H1 (cell line): ENCODE data around the gene PAIP2B. TPM values are rescaled to one million over a fixed set of nuclear protein-coding genes. Genes with fewer than 3 reads are reported as not detected.
A peak's percentile ranks its signal among the peaks of the same experiment; 100 is the strongest.

ENCODE experiments used
- ATF3 ChIP-seq: IDR thresholded peaks from 2 replicates; pipeline ENCODE4 v1.6.1; 2011; ENCODE audit warnings: low read depth, mild to moderate bottlenecking, low read length; ENCODE audit not compliant: insufficient read depth
- BACH1 ChIP-seq: IDR thresholded peaks from 2 replicates; pipeline ENCODE4 v1.6.1; 2012; ENCODE audit warnings: low read length, improper control_type of control experiment
- EZH2 ChIP-seq: fragments of 200-600 bp; sonication (generic); IDR thresholded peaks from 2 replicates; pipeline ENCODE4 v1.7.1; 2012; ENCODE audit warnings: low read depth, mild to moderate bottlenecking, moderate library complexity, low read length, inconsistent platforms; ENCODE audit not compliant: severe bottlenecking
- GABPA ChIP-seq: IDR thresholded peaks from 2 replicates; pipeline ENCODE4 v1.6.1; 2011; ENCODE audit warnings: mild to moderate bottlenecking, low read length, moderate library complexity, borderline replicate concordance; ENCODE audit not compliant: insufficient read depth
- GTF2F1 ChIP-seq: IDR thresholded peaks from 2 replicates; pipeline ENCODE4 v1.6.1; 2012; ENCODE audit warnings: low read depth, low read length, improper control_type of control experiment, borderline replicate concordance
- HDAC2 ChIP-seq, 2 experiments: fragments of 300-600 bp in 1 of 2; sonication (generic) in 1 of 2; IDR thresholded peaks; 2 replicates each; pipeline ENCODE4 v1.6.1; 2011 to 2012; ENCODE audit warnings: low read depth in 2 of 2, low read length in 2 of 2, mild to moderate bottlenecking in 2 of 2, moderate library complexity in 2 of 2, borderline replicate concordance in 1 of 2, inconsistent platforms in 1 of 2
- KDM1A ChIP-seq: fragments of 200-600, 300-600 bp; sonication (generic); IDR thresholded peaks from 2 replicates; pipeline ENCODE4 v1.7.1; 2016; ENCODE audit warnings: mild to moderate bottlenecking, low read length, borderline replicate concordance
- RNF2 ChIP-seq: fragments of 200-900, 300-1000 bp; sonication (generic); IDR thresholded peaks from 2 replicates; pipeline ENCODE4 v1.7.1; 2016; ENCODE audit warnings: borderline replicate concordance, low read depth, mild to moderate bottlenecking, antibody characterized with exemption, low read length; ENCODE audit not compliant: poor library complexity, severe bottlenecking; ENCODE audit errors: missing control alignments
- SIN3A ChIP-seq, 2 experiments: IDR thresholded peaks in 1 of 2; conservative IDR thresholded peaks in 1 of 2; 2 replicates each; pipeline ENCODE4 v1.6.1; 2011 to 2012; ENCODE audit warnings: low read length in 2 of 2, improper control_type of control experiment in 1 of 2, low read depth in 1 of 2, mild to moderate bottlenecking in 1 of 2
- SIRT6 ChIP-seq: IDR thresholded peaks from one replicate; pipeline ENCODE4 v1.7.1; 2012; ENCODE audit warnings: low read length, inconsistent platforms
- SRF ChIP-seq: IDR thresholded peaks from 2 replicates; pipeline ENCODE4 v1.6.1; 2011; ENCODE audit warnings: mild to moderate bottlenecking, low read depth, low read length, moderate library complexity
- TAF1 ChIP-seq: IDR thresholded peaks from 2 replicates; pipeline ENCODE4 v1.6.1; 2011; ENCODE audit warnings: mild to moderate bottlenecking, low read depth, low read length
- TBP ChIP-seq: IDR thresholded peaks from 2 replicates; pipeline ENCODE4 v1.6.1; 2011; ENCODE audit warnings: low read depth, low read length, improper control_type of control experiment
- TEAD4 ChIP-seq: IDR thresholded peaks from 2 replicates; pipeline ENCODE4 v1.6.1; 2012; ENCODE audit warnings: low read depth, low read length, inconsistent platforms, mixed read lengths
- polyA plus RNA-seq, 7 experiments: library from polyadenylated mRNA; depleted of rRNA in 3 of 7; stranded (reverse) in 5 of 7; unstranded in 2 of 7; fragments of >200 nt in 5 of 7; fragments of 200-250 nt in 2 of 7; gene quantifications; 1 replicate in 5 of 7; 2 replicates in 1 of 7; 4 replicates in 1 of 7; pipeline versions ENCODE4 v1.2.1 to v1.2.3, GENCODE V29; 2011 to 2013; ENCODE audit warnings: missing spikeins in 2 of 7, mixed read lengths in 2 of 7
- total RNA-seq: library from RNA; stranded (reverse); fragmentation: NEBNext Ultra II Directional; extraction: Animal tissue kit (Norgen Biotek cat#: 25700); gene quantifications from 2 replicates; pipeline ENCODE4 v1.2.1, GENCODE V29; 2021
- TF ChIP-seq, protein P1 (sequence below), 3 experiments: IDR thresholded peaks; 1 replicate in 2 of 3; 2 replicates in 1 of 3; pipeline versions ENCODE4 v1.5.1 to v1.6.1; 2011; ENCODE audit warnings: low read length in 3 of 3, mild to moderate bottlenecking in 3 of 3, inconsistent platforms in 2 of 3, low read depth in 1 of 3, moderate library complexity in 1 of 3; ENCODE audit not compliant: insufficient read depth in 1 of 3; ENCODE audit errors: control extremely low read depth in 1 of 3
- TF ChIP-seq, protein P2 (sequence below): IDR thresholded peaks from 2 replicates; pipeline ENCODE4 v1.6.1; 2012; ENCODE audit warnings: inconsistent platforms
- TF ChIP-seq, protein P3 (sequence below): IDR thresholded peaks from 2 replicates; pipeline ENCODE4 v1.6.1; 2012; ENCODE audit warnings: low read length, inconsistent platforms

PAIP2B gene
- total and polyA plus RNA-seq, 2 of the 8 experiments (the other 6 are each of a cell fraction or from before 2014, with no cell fraction given) = 8.4 to 31.3 TPM

GRCh38 chr2:71157124-71157793 is 69.6 kb downstream of the PAIP2B start (continued):
- TF ChIP-seq, protein P1, sequence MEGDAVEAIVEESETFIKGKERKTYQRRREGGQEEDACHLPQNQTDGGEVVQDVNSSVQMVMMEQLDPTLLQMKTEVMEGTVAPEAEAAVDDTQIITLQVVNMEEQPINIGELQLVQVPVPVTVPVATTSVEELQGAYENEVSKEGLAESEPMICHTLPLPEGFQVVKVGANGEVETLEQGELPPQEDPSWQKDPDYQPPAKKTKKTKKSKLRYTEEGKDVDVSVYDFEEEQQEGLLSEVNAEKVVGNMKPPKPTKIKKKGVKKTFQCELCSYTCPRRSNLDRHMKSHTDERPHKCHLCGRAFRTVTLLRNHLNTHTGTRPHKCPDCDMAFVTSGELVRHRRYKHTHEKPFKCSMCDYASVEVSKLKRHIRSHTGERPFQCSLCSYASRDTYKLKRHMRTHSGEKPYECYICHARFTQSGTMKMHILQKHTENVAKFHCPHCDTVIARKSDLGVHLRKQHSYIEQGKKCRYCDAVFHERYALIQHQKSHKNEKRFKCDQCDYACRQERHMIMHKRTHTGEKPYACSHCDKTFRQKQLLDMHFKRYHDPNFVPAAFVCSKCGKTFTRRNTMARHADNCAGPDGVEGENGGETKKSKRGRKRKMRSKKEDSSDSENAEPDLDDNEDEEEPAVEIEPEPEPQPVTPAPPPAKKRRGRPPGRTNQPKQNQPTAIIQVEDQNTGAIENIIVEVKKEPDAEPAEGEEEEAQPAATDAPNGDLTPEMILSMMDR (IDR thresholded peaks at IDR 0.05; ENCODE audit: control extremely low read depth in 1 of 3, insufficient read depth in 1 of 3, low read depth in 1 of 3, low read length in 3 of 3) = peak; percentile 80 to 90 (median 88)
- TF ChIP-seq TBP (no peak), SIN3A (conservative IDR thresholded peaks at IDR 0.05 in 1 of 2, IDR thresholded peaks at IDR 0.05 in 1 of 2; ENCODE audit: low read depth in 1 of 2, low read length in 2 of 2) (0 out of 4 replicates have a peak, but pooled peaks of 1 of the 2 experiments have one; percentile 47), GABPA (peak; percentile 13; the same call in 1 of the 2 replicates), ATF3 (no peak), SRF (no peak), HDAC2 (IDR thresholded peaks at IDR 0.05; ENCODE audit: borderline replicate concordance in 1 of 2, low read depth in 2 of 2, low read length in 2 of 2) (no peak), TAF1 (no peak), KDM1A (no peak), SIRT6 (no peak), BACH1 (no peak), RNF2 (no peak), TEAD4 (0 out of 2 replicates have a peak, but pooled peaks have one; percentile 31), GTF2F1 (no peak), EZH2 (no peak)
- TF ChIP-seq, protein P2, sequence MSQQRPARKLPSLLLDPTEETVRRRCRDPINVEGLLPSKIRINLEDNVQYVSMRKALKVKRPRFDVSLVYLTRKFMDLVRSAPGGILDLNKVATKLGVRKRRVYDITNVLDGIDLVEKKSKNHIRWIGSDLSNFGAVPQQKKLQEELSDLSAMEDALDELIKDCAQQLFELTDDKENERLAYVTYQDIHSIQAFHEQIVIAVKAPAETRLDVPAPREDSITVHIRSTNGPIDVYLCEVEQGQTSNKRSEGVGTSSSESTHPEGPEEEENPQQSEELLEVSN = no peak
- TF ChIP-seq, protein P3, sequence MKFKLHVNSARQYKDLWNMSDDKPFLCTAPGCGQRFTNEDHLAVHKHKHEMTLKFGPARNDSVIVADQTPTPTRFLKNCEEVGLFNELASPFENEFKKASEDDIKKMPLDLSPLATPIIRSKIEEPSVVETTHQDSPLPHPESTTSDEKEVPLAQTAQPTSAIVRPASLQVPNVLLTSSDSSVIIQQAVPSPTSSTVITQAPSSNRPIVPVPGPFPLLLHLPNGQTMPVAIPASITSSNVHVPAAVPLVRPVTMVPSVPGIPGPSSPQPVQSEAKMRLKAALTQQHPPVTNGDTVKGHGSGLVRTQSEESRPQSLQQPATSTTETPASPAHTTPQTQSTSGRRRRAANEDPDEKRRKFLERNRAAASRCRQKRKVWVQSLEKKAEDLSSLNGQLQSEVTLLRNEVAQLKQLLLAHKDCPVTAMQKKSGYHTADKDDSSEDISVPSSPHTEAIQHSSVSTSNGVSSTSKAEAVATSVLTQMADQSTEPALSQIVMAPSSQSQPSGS = no peak
